ENCODE measurements around the gene SMG7.
"Not testable (repeated sequence)": the region's sequence is repeated elsewhere in the genome, so short reads cannot be mapped to it uniquely, and the experiment has no call there.

Gene SMG7, protein sequence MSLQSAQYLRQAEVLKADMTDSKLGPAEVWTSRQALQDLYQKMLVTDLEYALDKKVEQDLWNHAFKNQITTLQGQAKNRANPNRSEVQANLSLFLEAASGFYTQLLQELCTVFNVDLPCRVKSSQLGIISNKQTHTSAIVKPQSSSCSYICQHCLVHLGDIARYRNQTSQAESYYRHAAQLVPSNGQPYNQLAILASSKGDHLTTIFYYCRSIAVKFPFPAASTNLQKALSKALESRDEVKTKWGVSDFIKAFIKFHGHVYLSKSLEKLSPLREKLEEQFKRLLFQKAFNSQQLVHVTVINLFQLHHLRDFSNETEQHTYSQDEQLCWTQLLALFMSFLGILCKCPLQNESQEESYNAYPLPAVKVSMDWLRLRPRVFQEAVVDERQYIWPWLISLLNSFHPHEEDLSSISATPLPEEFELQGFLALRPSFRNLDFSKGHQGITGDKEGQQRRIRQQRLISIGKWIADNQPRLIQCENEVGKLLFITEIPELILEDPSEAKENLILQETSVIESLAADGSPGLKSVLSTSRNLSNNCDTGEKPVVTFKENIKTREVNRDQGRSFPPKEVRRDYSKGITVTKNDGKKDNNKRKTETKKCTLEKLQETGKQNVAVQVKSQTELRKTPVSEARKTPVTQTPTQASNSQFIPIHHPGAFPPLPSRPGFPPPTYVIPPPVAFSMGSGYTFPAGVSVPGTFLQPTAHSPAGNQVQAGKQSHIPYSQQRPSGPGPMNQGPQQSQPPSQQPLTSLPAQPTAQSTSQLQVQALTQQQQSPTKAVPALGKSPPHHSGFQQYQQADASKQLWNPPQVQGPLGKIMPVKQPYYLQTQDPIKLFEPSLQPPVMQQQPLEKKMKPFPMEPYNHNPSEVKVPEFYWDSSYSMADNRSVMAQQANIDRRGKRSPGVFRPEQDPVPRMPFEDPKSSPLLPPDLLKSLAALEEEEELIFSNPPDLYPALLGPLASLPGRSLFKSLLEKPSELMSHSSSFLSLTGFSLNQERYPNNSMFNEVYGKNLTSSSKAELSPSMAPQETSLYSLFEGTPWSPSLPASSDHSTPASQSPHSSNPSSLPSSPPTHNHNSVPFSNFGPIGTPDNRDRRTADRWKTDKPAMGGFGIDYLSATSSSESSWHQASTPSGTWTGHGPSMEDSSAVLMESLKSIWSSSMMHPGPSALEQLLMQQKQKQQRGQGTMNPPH

DNA sequence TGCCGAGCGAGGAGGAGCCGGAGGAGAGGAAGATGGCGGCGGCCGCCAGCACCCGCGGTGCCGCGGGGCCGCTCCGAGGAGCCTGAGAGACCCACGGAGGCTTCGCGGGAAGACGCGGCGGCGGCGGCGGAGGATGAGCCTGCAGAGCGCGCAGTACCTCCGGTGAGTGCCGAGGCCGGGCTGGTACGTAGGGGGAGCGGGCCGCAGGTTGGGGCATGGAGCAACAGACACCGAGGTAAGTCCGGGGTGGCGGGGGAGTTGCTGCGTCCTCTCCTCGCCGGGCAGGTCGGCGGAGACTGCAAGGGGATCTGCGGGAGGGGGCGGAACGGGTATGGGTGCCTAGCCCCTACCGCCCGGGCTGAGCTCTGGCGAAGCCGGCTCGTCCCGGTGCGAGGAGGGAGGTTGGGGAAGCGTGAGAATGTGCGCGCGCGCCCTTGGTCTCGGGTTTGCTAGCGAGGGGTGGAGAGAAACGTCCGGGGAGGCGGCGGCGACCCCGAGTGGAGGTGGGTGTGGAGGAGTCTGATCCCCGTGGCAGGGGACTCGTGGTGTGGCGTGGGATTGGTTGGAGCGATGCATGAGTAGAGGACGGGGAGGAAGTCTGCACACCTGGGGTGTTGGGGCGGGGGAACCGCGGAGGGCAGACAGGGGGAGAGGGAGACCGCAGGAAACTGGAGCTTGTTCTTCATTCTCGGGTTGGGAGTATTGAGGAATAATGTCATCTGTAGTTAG is at the start of gene SMG7:
Gene SMG7 (plus strand): TSS at position 12 of the 729 bp plus-strand sequence. CDS start 122 bp downstream, at position 134.
- peak; percentile 8 for DNase-seq

DNA sequence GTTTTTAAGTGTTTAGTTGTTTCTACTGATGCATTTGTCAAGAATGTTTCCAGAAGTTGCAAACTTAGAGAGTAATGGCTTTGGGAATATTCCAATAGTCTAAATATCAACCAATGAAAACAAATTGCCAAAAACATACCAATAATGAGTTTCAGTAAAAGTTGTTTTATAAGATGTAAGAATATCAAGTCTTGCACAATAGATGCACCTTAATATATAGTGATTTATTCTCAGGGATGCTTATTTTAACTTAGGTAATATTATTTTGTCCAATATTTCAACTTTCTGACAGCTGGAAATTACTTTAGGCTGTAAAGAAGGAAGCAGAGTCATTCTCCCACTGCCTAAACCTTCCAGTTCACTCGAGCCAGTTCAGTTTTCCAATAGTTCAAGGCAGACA is 48.8 kb upstream of the SMG7 start:
- no peak for DNase-seq

DNA sequence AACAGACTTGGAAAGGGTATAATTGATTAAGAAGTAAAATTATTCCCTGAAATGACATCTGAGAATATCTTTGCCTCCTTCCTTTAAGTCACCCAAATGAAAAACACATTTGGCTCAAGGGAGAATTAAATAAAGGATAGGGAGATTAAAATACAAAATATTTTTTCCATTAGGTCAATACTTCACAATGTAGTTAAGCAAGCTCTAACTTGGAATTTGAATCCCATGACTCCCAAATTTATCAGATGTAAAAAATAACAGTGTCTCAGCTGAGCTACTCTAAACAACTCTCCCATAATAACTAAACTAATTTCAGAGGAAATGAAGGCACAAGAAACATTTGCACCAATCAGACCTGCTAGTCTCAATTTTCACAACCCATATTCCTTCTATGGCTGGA is 47.6 kb upstream of the SMG7 start:
- no peak for DNase-seq

DNA sequence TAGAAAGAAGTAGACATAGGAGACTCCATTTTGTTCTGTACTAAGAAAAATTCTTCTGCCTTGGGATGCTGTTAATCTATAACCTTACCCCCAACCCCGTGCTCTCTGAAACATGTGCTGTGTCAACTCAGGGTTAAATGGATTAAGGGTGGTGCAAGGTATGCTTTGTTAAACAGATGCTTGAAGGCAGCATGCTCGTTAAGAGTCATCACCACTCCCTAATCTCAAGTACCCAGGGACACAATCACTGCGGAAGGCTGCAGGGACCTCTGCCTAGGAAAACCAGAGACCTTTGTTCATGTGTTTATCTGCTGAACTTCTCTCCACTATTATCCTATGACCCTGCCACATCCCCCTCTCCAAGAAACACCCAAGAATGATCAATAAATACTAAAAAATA is 44.7 kb upstream of the SMG7 start:
- not testable (repeated sequence) for DNase-seq

DNA sequence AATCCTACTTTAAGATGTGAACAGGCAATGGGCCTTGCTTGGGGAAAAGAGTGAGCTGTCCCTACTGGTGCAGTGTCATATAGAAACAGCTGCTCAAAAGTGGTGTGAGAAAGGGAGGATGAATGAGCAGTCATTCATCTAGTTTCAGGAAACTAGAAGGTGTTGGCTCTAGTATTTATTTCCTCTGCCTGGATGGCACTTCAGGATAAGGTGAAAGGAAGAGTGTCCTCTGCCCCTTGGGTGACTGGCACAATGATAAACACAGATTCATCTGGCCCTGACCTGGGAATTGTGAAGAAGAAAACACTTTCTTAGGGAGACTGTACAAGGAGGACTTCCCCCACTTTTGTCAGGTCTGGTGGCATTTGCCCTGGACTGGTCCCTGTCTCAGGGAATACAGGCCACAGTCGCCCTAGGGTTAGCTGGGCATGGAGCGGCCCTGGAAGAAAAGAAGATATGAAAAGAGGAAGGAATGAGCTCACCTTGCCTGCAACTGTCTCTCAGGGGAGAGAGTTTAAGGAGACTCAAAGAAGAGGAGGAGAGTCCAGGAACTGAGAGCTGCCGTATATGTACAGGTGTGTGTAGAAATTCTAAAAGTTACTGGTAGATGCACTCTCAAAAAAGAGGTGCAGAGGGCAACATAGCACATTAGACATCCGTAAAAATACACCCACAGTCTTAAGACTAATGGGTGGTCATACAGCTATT is 40.3 kb upstream of the SMG7 start:
- no peak for DNase-seq

DNA sequence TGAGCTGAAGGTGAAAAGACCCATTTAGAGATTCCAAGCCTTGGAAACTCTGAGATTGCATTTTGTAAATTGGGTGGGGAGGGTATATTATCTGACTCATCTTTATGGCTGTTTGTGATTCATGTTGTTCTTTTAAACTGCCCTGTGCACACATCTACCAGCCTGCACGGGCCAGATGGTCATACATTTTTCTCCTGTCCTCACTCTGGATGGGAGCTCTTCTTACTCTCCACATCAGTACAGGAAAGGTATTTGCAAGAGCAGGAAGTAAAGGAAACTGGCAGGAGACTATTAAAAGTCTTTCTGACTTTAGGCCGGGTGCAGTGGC is 39.8 kb upstream of the SMG7 start:
- no peak for DNase-seq

DNA sequence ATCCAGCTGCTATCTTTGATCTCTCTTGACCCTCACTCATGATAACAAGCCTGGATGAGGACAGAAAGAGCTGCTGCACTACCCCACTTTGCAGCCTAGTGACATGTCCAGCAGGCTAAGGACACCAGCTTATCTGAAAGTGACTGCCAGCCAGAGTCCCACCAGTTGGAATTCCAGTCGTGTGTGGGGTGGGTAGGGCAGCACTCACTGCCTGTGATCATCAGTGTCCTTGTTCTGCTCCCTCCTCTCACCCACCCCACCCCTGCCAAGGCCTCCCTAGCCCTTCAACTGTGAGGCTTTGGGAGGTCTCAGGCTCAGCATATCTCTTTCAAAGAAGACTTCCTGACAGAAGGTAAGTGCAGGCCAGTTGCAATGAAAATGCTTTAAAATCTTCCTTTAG is 38.6 kb upstream of the SMG7 start:
- no peak for DNase-seq

DNA sequence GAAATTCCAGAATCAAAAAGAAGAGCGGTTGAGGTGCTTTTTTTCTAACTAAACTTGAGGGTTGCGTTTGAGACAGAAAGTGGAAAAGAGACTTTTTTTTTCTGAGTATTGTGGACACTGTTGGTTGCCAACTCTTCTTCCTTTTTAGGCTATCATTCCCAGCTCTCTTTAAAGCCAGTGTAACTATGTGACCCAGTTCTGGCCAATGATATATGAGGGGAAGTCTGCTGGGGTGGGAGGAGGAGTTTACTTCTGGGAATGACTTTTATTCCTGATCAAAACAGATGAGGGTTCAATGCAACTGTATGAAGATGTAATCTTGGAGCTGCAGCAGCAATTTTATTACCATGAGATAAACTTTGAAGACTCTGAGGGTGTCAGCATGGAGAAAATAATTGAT is 36.8 kb upstream of the SMG7 start:
- DNase-seq = no peak

DNA sequence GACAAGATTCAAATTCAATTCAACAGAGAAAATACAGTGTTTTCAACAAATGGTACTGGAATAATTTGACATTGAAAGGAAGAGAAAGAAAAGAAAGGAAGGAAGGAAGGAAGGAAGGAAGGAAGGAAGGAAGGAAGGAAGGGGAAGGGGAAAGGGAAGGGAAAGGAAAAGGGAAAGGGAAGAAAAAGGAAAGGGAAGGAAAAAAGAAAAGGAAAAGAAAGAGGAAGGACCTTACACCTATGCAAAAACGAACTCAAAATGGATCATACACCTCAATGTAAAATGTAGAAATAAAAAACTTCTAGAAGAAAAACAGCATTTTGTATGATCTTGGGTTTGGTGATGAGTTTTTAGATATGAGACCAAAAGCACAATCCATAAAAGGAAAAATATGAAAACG is 34.2 kb upstream of the SMG7 start:
- DNase-seq = no peak

DNA sequence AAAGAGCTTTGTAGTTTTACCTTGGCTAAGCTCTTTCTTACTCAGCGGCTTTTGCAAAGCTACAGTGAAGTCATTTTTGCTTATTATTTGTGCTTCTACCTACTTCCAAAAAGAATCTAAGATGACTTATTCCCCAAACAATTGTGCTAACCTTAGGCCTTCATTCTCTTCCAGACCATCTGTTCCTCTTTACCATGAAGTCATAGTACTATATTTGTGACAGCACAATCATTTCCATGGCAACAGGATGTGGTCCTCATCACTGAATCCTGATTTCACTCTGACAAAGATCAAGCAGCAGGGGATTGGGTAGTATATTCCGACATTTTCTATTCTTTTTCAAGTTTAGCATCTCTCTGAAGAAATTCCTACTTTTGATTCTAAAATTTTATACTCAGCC is 29.3 kb upstream of the SMG7 start:
- DNase-seq = no peak

DNA sequence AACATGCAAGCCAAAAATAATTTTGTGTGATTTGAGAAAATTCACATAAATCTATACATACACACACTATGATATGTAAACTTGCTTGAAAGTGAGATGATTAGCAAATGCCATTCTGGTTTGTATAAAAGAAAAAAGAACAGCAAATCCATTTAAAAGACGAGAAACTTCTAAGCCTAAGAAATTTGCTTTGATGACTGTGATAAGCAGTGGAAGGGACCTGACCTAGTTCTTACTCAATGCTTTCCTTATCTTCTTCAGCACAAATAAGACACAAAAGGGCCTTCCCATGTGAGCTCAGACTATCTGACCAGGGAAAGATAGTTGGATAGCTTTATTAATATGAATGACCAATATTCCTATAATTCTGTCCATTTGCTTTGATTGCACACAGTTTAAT is 28.8 kb upstream of the SMG7 start:
- no peak for DNase-seq

DNA sequence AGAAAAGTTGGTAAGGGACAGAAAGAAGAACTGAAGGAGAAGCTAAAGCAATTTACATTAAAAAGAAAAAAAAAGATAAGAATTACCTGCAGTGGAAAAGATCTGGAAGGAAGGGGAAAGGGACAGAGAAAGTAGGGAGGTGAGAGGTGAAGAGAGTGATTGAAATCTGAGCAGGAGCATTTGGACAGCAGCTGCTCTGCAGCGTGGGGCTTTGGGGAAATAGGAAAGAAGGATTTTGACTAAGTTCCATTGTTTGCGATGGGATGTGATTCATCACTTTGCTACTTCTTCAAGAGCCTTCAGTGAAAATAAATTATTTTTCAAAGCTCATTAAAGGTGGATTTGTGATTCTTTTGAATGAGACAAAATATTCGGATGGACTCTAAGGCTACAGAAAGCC is 28.1 kb upstream of the SMG7 start:
- no peak for DNase-seq

DNA sequence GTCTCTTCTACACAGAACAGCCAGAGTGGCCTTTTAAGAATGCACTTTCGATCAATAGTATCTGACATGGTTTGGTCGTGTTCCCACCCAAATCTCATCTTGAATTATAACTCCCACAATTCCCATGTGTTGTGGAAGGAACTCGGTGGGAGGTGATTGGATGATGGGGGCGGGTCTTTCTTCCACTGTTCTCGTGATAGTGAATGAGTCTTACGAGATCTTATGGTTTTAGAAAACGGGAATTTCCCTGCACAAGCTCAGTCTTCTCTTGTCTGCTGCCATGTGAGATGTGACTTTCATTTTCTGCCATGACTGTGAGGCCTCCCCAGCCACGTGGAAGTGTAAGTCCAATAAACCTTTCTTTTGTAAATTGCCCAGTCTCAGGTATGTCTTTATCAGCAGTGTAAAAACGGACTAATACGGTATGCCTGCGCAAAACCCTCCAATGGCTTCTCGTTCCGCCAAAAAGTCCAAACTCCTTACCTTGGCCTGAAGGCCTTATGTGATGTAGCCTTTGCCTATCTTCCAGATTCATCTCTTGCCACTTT is 23.0 kb upstream of the SMG7 start:
- no peak for DNase-seq

DNA sequence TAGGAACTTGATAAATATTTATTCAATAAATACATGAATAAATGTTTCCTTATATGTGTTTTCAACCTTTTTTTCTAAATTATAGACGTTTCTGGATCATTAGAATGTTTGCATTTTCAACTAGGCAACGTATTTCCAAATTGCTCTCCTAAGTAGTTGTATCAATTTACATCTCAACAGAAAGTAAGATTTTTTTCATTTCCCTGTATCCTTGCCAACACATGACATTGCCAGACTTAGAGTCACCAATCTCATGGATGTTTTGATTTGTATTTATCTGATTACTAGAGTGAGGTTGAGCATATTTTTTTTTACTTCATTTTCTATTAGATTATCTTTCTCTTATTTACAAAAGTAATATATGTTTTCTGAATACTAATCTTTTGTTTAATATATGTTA is 22.2 kb upstream of the SMG7 start:
- no peak for DNase-seq

DNA sequence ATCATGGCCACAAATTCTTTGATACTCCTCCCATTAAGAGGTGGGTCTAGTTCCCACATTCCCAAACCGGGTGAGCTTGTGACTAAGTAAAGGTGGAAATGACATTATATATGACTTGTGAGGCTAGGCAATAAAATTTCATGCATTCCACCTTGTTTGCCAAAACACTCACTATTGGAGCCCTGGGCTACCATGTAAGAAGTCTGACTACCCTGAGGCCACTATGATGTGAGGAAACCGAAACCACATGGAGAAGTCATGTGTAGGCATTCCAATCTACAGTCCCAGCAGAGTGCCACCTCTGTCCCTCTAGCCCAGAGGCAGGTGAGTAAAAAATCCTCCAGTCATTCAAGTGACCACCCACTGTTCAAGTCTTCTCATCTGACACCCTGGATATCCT is 17.9 kb upstream of the SMG7 start:
- no peak for DNase-seq

DNA sequence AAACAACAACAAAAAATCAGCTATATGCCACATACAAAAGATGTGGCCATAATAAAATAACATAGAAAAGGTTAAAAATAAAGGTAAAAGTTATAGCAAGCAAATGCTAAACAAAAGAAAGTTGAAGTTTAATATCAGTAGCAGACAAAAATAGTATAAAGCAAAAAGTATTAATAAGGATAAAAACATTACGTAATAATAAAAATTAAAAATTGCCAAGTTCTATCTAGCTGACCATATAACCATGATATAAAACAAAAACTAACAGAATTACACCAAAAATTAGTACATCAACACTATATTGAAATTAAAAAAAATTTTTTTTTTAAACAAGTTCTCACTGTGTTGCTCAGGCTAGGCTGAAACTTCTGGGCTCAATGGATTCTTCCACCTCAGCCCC is 15.5 kb upstream of the SMG7 start:
- DNase-seq = no peak

DNA sequence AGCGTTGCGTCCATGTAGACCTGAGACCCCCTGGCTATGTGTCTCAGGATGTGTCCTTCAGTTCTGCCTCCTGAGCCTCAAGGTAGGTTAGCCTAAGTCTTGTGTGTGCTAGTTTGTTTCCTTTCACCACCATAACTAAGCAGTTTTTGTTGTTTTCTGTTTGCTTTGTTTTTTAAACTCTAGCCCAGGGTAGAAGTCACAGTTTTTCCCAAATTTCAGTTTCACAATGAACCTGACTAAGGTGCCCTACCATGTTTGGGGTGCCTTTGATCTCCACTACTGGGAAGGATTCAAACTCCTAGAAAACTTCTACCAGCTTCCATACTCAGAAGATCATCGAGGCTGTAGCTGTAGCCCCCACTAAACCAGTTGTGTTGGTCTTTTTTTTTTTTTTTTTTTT is 14.8 kb upstream of the SMG7 start:
- DNase-seq = no peak

DNA sequence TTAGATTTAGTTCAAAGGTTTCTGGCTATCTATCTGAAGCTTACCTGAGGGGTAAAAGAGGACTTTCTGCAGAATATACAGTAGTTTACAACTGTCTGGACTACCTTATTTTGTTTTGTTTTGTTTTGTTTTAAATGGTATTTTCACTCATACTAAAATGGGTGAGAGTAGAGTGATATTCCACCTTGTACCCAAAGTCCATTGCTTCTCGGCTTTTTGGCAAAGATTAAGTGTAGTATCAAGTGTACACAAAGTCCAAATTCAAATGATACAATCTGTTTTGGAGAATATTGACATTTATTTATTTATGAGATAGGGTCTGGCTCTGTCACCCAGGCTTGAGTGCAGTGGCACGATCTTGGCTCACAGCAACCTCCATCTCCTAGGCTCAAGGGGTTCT is 11.7 kb upstream of the SMG7 start:
- DNase-seq = no peak

DNA sequence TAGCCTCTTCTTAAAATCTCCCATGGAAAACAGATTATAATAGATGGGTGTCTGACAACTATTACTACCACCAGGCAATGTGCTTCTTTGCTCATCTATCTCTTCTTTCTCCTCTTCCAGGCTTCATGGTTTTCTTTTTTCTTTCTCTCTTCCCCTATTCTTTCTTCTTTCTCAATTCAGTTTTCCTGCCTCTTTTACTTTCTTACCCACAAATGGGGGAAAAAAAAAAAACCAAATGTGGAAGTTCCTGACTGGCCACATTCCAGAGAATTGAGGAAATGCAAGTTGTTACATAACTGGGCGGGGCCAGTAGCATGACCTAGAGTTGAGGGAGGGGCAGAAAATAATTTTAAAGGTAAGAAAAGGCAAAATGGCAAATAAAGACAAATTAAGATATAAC is 10.9 kb upstream of the SMG7 start:
- DNase-seq = no peak

DNA sequence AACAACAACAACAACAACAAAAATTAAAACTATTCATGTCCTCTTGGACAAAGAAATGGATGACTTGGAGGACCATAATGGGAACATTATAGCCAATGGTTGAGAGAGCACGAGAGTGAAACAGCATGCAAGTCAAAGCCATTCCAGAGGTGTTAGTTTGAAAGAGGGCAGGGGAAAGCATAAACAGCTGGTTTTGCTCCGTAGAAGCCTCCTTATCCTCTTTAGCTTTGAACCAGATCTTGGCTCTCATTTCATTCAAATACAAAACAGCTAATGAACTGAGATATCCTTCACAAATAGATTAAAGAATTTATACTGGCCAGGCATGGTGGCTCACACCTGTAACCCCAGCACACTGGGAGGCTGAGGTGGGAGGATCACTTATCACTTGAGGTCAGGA is 8.7 kb upstream of the SMG7 start:
- DNase-seq = no peak

DNA sequence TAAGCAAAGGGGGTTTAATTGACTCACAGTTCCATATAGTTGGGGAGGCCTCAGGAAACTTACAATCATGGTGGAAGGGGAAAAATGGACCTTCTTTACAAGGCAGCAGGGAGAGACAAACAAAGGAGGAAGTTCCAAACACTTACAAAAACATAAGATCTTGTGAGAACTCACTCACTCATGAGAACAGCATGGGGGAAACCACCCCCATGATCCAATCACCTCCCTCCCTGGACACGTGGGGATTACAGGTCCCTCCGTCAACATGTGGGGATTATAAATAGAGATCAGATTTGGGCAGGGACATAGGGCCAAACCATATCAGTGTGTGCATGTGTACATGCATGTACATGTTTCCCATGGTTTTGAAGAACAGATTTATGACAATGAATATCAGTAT is 5.5 kb upstream of the SMG7 start:
- no peak for DNase-seq

DNA sequence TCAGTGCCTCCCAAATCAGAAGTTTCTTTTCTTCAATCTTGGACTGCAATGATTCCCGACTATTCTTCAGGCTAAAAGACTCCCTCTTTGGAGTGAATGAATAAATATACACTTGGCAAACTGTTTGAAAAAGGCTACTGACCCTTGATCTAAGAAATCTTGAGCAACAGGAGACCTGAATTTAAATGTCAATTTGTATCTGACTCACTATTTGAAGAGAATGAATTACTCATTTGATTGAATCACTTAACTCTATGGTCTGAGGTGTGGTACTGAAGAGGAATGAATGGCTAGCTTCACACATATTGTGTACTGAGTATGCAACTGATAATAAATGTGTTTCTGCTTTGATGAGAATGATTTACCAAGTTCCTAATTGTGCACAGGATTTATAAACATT is 4.6 kb upstream of the SMG7 start:
- DNase-seq = no peak
